Measurements from ENCODE around the gene PHF21B.

The PHF21B gene

DNA sequence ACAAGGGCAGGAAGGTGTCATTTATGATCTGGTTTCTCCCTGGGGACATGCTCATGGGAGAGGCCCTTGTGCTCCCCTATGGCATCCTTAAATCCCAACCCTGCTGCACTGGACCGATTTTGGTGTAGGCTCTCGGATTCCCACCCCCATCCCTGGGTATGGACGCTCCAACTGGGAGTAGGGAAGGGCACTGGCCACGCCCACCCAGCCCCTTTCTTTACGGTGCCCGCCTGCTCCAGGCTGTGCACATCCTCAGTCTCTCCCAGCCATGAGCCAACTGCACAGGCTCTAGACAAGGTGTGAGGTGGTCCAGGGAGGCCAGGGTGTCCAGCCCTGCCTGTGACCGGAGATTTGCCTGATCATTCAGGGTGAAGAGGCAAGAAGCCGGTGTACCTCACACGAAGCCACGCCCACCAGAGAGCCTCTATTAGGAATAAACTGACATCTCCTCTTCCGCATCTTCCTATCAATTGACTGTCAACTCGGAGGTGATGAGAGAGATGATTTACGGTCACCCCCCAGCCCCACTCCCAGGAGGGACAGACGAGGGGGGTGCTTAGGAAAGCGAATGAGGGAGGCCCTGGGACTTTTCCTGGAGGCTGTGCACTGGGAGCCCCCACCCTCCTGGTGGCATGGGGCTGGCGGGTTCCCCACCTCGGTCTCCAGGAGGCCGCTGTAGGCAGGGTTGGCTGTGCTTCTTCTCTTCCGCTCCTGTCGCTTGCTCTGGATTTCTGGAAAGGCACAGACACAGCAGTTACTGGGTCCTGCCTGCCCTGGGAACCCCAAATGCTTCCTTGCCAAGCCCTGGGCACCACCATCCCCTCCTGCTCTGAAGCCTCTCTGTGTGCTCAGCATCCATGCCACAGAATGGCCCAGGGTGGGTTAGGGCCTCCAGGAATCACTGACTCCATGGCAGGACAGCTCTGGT lies 116.7 kb downstream of the PHF21B start:
- DNase-seq (ENCODE audit: low read depth): no peak

DNA sequence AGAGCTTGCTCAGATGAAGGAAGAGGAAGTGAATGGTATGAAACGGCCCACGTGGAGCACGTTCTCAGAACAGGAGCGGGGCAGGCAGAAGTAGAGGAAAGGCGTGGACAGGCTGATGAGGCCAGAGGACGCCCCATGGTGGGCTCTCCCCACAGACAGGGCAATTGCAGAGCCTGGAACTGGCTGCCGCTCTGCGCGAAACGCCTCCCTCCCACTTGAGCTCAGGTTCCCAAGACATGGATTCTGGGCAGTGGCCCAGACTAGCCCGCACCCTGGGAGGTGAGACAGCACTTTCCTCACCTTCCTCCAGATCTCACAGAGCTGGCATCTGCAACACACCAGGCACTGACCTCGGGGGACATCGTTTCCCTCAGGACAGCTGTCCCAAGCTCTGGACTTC lies 117.6 kb downstream of the PHF21B start:
- no peak for DNase-seq (ENCODE audit: low read depth)

DNA sequence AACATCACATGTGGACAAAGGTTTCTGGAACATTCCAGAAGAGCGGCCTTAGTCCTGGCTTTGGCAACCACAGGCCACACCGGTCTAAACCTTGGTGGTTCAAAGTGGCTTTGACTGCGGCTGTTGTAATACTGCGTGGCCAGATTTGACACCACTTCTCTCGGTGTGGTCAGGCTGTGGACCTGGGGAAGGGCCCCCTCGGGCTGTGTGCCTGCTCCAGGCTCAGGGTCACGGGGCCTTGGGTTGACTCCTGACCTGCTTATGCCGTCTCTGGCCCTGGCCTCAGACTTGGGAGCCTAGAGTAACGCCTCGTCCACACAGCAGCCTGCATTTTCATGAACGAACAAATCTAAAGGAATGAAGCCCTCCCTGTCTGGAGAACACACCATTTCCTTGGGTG lies 118.0 kb downstream of the PHF21B start:
- DNase-seq (ENCODE audit: low read depth): no peak

DNA sequence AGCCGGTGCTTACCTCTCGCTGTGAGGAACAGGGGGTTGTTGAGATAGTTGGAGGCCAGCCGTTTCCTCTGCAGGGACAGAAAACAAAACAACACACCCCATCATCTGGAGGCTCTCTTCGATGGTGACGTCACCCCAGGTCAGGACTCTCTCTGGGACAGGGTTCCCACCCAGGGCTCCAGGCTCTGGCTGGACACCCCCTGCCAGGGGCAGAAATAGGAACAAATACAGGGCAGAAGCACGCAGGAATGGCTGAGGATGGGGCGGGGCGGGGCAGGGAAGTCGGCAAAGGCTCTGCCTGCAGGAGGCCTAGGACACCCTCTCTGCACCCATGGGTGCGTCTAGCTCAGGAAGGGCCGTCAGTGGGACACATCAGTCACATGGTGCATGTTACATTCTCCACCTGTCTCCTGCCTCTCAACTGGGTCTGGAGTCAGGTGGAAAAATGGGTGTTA lies 118.5 kb downstream of the PHF21B start:
- no peak for DNase-seq (ENCODE audit: low read depth)

DNA sequence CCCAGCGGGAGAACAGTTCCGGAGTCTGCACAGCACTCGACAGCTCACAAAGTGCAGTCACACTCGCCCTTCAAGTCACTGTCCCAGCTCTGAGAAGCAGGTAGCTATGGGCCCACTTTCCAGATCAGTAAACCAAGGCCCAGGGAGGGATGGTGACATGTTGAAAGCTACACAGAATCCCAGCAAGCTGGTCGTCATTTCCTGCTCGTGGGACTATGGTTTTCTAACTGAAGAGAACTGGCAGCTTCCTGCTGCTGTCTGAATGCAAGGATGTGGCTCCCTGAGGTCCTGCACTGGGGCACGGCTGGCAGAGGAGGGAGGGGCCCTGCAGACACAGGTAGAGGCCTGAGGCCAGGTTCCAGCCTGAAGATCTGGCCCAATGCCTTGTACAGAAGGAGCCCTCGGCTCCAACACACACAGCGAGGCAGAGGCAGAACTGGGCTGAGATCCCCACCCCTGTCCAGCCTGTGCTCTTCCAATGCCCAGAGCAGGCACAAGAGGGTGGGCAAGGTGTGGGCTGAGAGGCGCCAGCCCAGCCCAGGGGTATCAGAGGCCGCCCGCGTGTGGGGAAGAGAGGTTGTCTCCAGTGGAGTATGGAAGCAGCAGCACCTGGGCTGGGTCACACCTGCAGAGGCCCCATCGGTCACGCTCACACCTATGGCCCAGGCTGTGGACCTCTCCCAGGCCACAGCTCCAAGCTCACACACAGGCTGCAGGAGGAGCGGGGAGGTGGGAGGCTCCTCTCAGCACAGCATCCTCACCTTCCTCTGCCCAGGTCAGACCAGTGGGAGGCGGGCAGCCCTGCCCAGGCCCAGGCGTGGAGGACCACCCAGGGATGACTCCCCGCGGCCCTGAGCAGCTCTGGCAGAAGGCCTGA lies 119.2 kb downstream of the PHF21B start:
- DNase-seq (ENCODE audit: low read depth): no peak

DNA sequence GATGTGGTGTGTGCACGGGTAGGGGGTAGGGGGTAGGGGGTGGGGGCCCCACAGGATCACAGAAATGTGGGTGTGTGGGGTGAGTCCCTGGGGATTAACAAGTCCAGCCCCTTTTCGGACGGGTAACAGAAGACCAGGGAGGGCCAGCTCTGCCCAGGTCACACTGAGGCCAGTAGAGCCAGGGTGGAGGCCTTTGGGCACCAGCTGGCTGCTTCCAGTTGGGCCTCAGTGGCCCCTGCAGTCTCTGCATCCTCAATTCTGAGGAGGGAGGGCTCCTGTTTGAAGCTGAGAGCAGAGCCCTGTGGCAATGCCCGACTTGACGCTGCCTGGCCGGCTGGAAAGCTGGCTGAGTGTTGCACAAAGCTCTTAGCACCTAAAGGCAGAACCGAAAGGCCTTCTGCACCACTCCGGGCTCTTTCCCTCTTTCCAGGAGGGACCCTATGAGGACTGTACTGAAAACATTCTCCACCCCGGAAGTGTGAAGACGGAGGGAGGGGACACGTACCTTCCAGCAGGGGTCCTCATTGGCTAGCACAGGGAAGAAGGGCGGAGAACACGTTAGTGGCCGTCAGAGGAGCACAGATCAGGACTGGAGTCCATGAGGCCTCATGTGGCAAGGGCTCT lies 120.4 kb downstream of the PHF21B start:
- DNase-seq (ENCODE audit: low read depth): no peak

DNA sequence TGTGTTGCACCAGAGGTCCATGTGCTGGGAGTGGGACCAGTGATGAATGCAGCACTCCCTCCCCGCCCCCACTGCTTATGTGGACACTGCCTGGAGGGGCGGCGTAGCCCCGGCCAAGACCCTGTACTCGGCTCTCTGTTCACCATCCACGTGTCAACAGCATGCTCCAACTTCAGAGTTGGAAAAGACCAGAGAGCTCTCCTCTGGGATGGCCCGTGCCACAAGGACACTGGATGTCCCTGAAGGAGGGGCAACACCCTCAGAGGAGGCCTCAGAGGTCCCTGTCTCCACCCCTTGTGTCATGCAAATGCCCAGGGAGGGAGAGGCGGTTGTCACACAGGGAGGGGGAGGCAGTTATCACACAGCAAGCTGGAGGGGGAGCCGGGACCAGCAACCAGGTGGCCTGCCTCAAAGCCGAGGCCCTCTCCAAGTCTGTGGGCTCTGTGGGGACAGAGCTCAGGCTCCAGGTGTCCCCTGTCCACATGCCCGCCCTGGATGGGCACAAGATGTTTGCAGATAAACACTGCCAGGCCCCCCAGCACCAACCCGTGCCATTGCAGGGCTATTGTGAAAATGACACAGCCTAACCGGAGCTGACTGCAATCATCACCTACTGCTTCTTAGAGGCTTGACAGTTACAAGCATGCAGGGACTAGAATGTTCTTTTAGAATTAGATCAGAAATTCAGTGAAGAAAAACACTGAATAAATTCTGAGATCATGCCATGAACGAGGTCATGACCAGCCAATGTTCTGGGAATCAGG lies 121.1 kb downstream of the PHF21B start:
- DNase-seq (ENCODE audit: low read depth): no peak

DNA sequence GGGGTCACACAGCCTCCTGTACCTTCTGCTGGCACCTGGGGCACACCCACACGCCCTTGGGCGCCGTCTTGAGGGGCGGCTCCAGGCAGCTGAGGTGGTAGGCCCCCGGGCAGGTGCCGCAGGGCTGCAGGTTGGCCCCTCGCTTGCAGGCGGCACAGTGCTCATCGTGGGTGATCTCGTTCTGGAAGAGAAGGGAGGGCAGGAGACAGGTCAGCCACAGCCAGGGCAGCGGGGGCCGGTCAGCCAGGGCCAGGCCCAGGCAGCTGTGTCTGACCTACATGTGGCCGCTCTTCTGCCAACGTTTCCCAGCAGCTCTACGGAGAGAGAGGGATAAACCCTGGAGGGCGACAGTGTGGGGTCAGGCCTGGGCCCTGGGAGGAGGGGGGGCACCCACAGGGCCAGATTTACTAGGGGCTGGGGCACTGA lies 121.9 kb downstream of the PHF21B start:
- no peak for DNase-seq (ENCODE audit: low read depth)

DNA sequence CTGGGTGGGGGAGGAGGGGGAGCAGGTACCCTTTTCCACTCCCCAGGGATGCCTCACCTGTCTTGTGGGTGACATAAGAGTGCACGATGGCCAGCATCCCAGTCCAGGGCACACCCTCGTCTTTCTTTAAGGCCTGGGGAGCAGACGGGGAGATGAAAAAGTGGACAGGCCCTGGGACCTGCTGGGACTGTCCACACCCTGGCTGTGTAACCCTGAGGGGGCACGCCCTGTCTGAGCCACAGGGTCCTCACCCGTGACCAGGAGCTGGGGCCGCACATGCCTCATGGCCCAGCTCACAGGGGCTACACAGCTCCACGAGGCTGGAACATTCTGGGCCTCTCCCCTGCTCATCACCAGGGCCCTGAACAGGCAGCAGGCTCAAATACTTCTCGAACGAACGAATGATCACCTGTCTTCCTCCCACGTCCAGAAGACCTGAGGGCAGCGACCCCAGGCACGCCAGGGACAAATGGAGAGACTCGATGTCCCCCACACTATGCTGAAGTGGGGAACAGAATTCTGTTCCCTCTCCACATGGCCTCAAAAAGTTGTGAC lies 123.9 kb downstream of the PHF21B start:
- no peak for DNase-seq (ENCODE audit: low read depth)

DNA sequence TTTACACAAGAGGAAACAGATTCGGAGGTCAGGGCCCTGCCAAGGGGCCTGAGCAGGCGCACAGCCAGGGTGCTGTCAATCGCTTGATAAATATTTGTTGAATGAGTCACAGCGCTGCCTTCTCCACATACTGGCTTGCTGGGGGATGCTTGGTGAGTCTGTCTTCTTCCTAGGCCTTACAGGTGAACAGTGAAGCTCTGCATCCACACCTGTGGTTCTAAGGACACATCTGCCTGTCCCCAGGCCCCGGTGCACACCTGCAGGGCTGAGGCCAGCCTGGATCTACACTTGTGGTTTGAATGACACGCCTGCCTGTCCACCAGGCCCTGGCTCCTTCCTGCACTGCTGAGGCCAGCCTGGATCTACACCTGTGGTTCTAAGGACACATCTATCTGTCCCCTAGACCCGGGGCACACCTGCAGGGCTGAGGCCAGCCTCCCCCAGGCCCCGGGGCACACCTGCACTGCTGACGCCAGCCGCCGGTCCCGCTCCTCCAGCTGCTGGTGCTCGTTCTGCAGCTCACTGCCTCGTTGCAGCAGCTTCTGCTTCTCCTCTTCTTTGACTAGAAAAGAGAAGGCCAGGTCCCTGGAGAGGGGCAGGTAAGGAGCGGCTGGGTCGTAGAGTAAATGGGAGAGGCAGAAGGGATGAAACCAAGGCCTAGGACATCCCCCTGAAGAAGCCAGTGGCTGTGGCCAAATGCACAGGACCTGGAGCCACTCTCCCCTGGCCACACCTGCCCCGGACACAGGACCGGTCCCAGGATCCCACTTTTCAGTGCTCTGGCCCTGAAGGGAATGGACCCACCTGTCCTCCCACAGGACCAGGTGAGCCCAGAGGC lies 124.6 kb downstream of the PHF21B start:
- DNase-seq (ENCODE audit: low read depth): no peak

DNA sequence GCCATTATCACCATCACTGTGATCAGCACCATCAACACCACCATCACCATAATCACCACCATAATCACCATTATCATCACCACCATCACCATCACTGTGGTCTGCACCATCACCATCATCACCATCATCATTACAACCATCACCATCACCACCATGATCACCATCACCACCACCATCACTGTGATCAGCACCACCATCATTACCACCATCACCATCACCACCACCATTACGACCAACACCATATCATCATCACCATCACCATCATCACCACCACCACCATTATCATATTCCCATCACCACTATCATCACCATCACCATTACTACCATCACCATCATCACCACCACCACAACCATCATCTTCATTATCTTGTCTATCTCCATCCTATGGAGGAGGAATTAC lies 125.2 kb downstream of the PHF21B start:
- DNase-seq (ENCODE audit: low read depth): no peak

DNA sequence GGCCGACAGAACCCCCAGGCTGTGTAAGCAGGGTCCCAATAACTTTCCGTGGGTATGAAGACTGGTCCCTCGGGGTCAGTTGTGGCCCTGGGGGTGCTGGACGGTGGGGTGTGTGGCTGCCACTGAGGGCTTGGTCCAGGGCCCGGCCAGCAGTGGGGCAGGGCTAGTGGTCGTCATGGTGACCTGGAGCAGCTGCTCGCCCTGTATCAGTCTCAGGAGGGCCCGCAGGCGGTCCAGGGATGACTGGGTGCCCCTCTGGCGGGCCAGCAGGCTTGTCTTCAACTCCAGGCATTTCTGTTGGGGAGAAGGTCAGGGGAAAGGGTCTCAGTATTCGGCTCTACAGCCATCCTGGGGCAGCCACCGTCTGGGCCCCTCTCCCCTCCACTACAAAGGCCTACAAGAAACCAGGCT lies 126.8 kb downstream of the PHF21B start:
- no peak for DNase-seq (ENCODE audit: low read depth)

DNA sequence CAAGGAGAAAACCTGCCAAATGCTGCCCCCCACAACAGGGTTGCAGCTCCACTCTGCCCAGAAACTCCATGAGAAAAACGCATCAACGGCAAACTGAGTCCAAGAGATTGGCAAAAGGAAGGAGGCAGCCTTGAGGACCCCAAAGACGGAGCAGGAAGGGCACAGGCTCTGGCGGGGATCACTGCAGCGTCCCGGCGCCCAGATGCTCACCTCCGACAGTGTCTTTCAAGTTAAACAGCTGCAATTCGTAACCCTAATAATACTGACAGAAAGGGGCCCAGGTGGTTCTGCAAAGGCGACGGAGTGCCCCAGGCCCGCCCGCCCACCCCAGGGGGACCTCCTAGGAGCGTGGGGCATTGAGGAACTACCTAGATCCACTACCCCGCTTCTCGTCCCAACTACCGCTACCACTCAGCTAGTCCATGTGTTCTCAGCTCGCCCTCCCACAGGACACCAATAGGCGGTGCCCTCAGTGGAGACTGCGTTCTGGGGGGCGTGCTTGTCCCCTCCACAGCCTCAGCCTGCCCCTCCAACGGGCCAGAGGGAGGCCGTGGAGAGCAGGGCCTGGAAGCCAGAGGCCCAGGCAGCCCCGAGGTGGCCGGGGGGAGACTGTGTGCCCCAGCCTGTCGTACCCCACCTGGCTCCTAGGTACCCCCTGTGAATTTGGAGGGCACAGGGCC lies 127.4 kb downstream of the PHF21B start:
- DNase-seq (ENCODE audit: low read depth): no peak

DNA sequence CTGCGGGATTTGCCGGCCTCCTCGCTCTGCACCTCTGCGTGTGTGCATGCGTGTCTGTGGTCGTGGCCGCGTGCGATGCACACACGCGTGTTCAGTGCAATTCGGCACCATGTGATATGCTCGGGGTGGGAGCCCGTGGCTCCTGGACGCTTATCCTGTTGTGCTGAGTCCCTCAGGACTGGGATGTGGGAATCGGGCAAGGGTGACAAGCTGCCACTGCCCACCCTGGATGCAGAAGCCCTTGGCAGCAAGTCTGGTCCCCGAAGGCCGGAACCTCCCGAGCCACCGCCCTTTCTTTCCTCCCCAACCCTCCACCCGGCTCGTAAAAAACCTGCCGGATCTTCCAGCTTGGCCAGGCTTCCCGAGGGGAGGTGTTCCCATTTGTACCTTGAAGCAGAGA lies 128.2 kb downstream of the PHF21B start:
- DNase-seq (ENCODE audit: low read depth): no peak

DNA sequence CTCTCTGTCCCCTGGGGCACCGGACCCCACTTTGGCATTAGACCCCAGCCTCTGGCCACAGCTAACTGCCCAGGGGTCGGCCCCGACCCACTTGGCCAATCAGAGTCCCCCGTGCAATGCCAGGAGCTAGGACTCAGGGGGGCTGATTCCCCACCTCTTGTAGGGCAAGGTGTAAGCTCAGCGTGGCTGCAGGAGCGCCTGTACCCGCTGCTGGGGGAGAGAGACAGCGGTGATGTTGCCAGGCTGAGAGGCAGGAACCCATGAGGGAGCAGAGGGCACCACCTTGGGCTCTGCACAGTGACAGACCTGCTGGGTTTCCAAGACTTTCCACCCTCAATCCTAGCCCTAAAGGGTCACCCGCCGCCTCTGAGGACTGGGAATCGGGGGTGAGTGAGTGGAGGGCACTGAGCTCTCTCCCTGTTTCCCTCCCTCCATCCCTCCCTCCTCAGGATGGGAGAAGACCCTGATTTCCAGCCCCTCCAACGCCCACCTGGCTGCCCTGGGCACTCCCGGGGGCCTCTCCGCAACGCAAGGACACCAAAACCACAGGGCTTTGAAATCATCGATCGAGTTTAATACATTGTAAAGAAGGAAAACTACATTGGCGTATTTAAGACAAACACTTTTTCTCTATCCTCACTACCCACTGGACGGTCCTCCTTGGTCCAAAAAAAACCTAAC lies 129.1 kb downstream of the PHF21B start:
- no peak for DNase-seq (ENCODE audit: low read depth)

DNA sequence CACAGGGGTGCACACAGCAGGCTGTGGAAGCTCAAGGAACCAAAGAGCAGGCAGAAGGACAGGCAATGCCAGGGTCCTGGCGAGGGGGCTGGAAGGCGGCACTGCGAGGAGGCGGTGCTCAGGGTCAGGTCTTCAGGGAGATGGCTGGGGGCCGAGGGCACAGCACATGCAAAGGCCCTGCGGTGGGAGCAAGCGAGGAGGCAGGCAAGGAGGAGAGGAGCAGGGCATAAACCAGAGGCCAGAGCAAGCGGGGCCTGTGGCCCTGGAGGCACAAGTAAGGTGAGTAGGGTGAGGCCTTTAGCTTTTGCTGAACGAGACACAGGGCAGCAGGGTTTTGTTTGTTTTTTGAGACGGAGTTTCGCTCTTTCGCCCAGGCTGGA lies 130.5 kb downstream of the PHF21B start:
- no peak for DNase-seq (ENCODE audit: low read depth)

DNA sequence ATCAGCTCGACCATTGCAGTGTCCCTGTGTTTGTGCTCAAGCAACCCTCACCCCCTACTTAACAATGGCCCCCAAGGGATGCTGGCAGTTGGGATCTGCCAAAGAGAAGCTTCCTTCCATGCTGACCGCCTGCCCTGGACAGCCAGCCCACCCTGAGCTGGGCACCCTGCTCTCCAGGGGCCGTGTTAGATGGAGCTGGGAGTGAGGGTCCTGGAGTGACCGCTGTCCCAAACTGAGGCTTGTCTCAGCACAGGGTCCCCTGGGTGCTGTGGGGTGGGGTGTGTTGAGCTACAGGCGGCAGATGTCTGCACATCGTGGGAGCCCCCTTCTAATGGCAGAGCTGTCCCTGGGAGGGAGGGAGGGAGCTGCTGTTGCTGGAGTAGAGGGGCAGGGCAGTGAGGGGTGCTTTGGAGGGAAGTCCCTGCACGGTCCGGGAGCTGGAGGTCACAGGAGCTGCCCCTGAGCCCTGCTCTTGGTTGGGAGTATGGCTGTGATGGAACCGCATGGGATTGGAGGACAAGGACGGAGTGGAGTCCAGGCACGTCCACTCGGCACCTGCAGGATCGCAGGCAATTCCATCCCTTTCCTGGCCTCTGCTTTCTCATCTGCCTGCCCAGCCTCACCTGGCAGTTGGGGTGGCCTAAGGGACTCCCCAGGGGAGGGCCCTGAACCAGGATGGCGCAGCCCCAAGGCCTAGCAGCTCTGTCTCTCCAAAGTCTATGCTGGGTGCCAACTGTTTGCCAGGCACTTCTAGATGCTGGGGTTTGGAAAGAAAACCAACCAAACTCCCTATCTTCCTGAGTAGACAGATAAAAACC lies 131.1 kb downstream of the PHF21B start:
- no peak for DNase-seq (ENCODE audit: low read depth)

DNA sequence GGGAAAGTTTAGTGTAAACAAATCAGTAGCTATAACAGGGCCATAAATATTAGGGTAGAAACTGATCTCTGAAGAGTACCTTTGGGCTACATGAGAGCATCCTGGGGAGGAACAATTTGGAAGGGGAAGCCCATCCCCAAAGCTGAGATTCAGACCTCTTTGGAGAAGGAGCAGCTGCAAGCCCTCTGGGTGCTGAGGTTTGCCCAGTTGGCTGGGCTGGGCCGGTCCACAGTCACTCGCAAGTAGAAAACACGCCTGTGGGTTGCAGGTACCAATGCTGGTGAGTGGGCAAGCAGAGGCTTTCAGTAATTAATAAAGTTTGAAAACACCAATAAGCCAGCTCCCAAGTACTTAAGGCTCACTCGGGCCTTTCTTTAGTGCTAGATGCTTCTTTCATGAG lies 132.9 kb downstream of the PHF21B start:
- DNase-seq (ENCODE audit: low read depth): no peak

All from HS-27A (cell line).